ENCODE measurements around the gene CSK. TPM values are rescaled to one million over a fixed set of nuclear protein-coding genes. Genes with fewer than 3 reads are reported as not detected.

Gene CSK
- total RNA-seq, 1 donor from 2014 or later: 65.6 TPM

GRCh38 chr15:74802862-74803447, 21.1 kb downstream of the CSK start:
- Histone ChIP-seq H3K4me1 (peaks cover 8% of the 10 kb centered on the region), H3K27me3 (no peaks in the 10 kb centered on the region), H3K9me3 (no peaks in the 10 kb centered on the region), H3K36me3 (peaks cover 60% of the 10 kb centered on the region), H3K4me3 (no peak overlapping the region), H3K27ac (no peak overlapping the region)
- intact Hi-C loops (cut with DNase I): no loop called here
- DNase-seq: no peak
- ATAC-seq: no peak
- no peak for TF ChIP-seq CTCF (IDR thresholded peaks at IDR 0.05)

- no peak overlapping the region for H3K4me3 ChIP-seq
- no peak overlapping the region for H3K27ac ChIP-seq
- intact Hi-C loops (cut with DNase I): no loop called here
- peaks cover 44% of the 10 kb centered on the region for H3K36me3 ChIP-seq
- no peaks in the 10 kb centered on the region for H3K27me3 ChIP-seq
- no peak for ATAC-seq
- no peak for TF ChIP-seq CTCF (IDR thresholded peaks at IDR 0.05)
- peaks cover 3% of the 10 kb centered on the region for H3K4me1 ChIP-seq
- H3K9me3 ChIP-seq: no peaks in the 10 kb centered on the region
- no peak for DNase-seq
These were observed 23.1 kb downstream of the CSK start for GRCh38 chr15:74804935-74805334.

GRCh38 chr15:74807282-74807681, 25.4 kb downstream of the CSK start:
- Histone ChIP-seq H3K27me3 (no peaks in the 10 kb centered on the region), H3K27ac (no peak overlapping the region), H3K9me3 (no peaks in the 10 kb centered on the region), H3K4me3 (no peak overlapping the region), H3K4me1 (no peaks in the 10 kb centered on the region), H3K36me3 (peaks cover 22% of the 10 kb centered on the region)
- intact Hi-C loops (cut with DNase I): no loop called here
- DNase-seq (no peak), ATAC-seq (no peak)
- no peak for TF ChIP-seq CTCF (IDR thresholded peaks at IDR 0.05)

- H3K36me3 ChIP-seq: peaks cover 13% of the 10 kb centered on the region
- H3K27ac ChIP-seq: no peak overlapping the region
- no peaks in the 10 kb centered on the region for H3K27me3 ChIP-seq
- intact Hi-C loops (cut with DNase I): no loop called here
- peak; percentile 90 for ATAC-seq
- H3K4me3 ChIP-seq: no peak overlapping the region
- H3K4me1 ChIP-seq: no peaks in the 10 kb centered on the region
- H3K9me3 ChIP-seq: no peaks in the 10 kb centered on the region
- no peak for TF ChIP-seq CTCF (IDR thresholded peaks at IDR 0.05)
- peak; percentile 84 for DNase-seq
These were observed 26.4 kb downstream of the CSK start for GRCh38 chr15:74808078-74808839.

- Histone ChIP-seq H3K4me3 (no peak overlapping the region), H3K27ac (no peak overlapping the region), H3K27me3 (no peaks in the 10 kb centered on the region), H3K9me3 (no peaks in the 10 kb centered on the region), H3K4me1 (no peaks in the 10 kb centered on the region), H3K36me3 (peaks cover 7% of the 10 kb centered on the region)
- ATAC-seq: no peak
- TF ChIP-seq CTCF (IDR thresholded peaks at IDR 0.05): no peak
- no peak for DNase-seq
- intact Hi-C loops (cut with DNase I): no loop called here
These were observed 27.0 kb downstream of the CSK start for GRCh38 chr15:74808840-74809229.
